GM12878 (cell line): ENCODE results near the gene TNIP1. TPM values are rescaled to one million over a fixed set of nuclear protein-coding genes. Genes with fewer than 3 reads are reported as not detected.

ENCODE experiments used
- BACH1 ChIP-seq: fragments of 450-650 bp; IDR thresholded peaks from 2 replicates; pipeline ENCODE4 v1.6.1; 2017; ENCODE audit warnings: mild to moderate bottlenecking, borderline replicate concordance
- BHLHE40 ChIP-seq, 2 experiments: fragments of 450-650 bp in 1 of 2; IDR thresholded peaks; 2 replicates each; pipeline ENCODE4 v1.6.1; 2011 to 2017; ENCODE audit warnings: low read depth in 2 of 2, borderline replicate concordance in 1 of 2, improper control_type of control experiment in 1 of 2, low read length in 1 of 2, mild to moderate bottlenecking in 1 of 2
- CBFB ChIP-seq: IDR thresholded peaks from 2 replicates; pipeline ENCODE4 v1.6.1; 2016; ENCODE audit warnings: antibody characterized with exemption, low read depth
- EZH2 ChIP-seq: IDR thresholded peaks from 2 replicates; pipeline ENCODE4 v1.6.1; 2012; ENCODE audit warnings: low read depth, mild to moderate bottlenecking, control low read depth, inconsistent platforms, low read length, borderline replicate concordance; ENCODE audit not compliant: control insufficient read depth
- FOXK2 ChIP-seq: fragments of 450-650 bp; IDR thresholded peaks from 2 replicates; pipeline ENCODE4 v1.6.1; 2017; ENCODE audit warnings: mild to moderate bottlenecking, moderate library complexity
- HDGF ChIP-seq: fragments of 450-650 bp; IDR thresholded peaks from 2 replicates; pipeline ENCODE4 v1.6.1; 2016; ENCODE audit warnings: antibody characterized with exemption
- KDM1A ChIP-seq: fragments of 200-600 bp; sonication (generic); IDR thresholded peaks from 2 replicates; pipeline ENCODE4 v1.6.1; 2016; ENCODE audit warnings: borderline replicate concordance
- KLF5 ChIP-seq: fragments of 450-650 bp; IDR thresholded peaks from 2 replicates; pipeline ENCODE4 v1.6.1; 2014; ENCODE audit warnings: mild to moderate bottlenecking; ENCODE audit not compliant: partially characterized antibody
- NFXL1 ChIP-seq: fragments of 450-650 bp; IDR thresholded peaks from 2 replicates; pipeline ENCODE4 v1.6.1; 2017; ENCODE audit warnings: antibody characterized with exemption, mild to moderate bottlenecking, borderline replicate concordance
- POU2F2 ChIP-seq: IDR thresholded peaks from 3 replicates; pipeline ENCODE4 v1.6.1; 2011; ENCODE audit warnings: low read depth, mild to moderate bottlenecking, low read length, borderline replicate concordance
- RFX5 ChIP-seq: IDR thresholded peaks from 2 replicates; pipeline ENCODE4 v1.6.1; 2011; ENCODE audit warnings: low read depth, low read length, improper control_type of control experiment
- TBL1XR1 ChIP-seq: IDR thresholded peaks from 2 replicates; pipeline ENCODE4 v1.6.1; 2012; ENCODE audit warnings: low read depth, low read length, improper control_type of control experiment
- WRNIP1 ChIP-seq: IDR thresholded peaks from 2 replicates; pipeline ENCODE4 v1.6.1; 2011; ENCODE audit warnings: low read depth, low read length, improper control_type of control experiment, borderline replicate concordance
- polyA plus RNA-seq, 11 experiments: library from polyadenylated mRNA; depleted of rRNA in 4 of 11; unstranded in 6 of 11; stranded (reverse) in 5 of 11; fragments of >200 nt; fragmentation: Nextera tagmentation in 4 of 11; fragmentation: Illumina TruSeq in 1 of 11; extraction: Ambion mirVana in 4 of 11; extraction: Trizol in 1 of 11; gene quantifications; 1 replicate in 1 of 11; 2 replicates in 10 of 11; pipeline versions ENCODE4 v1.2.1 to v1.2.3, GENCODE V29; 2011 to 2016; ENCODE audit warnings: inconsistent platforms in 2 of 11, missing spikeins in 2 of 11, low read depth in 1 of 11
- total RNA-seq, 4 experiments: library from RNA; depleted of rRNA in 3 of 4; stranded (reverse); fragments of >200 nt in 3 of 4; fragmentation: Illumina TruSeq in 1 of 4; extraction: Trizol in 1 of 4; gene quantifications; 2 replicates each; pipeline versions ENCODE4 v1.2.1 to v1.2.3, GENCODE V29; 2013 to 2021
- TF ChIP-seq, protein P1 (sequence below): fragments of 150-350 bp; IDR thresholded peaks from 2 replicates; pipeline ENCODE4 v1.6.1; 2016; ENCODE audit warnings: low read depth, low read length

The TNIP1 gene
- total and polyA plus RNA-seq, 10 of the 15 experiments (the other 5 are each of a cell fraction or from before 2014, with no cell fraction given): 4.4 to 279 (median 150) TPM

DNA sequence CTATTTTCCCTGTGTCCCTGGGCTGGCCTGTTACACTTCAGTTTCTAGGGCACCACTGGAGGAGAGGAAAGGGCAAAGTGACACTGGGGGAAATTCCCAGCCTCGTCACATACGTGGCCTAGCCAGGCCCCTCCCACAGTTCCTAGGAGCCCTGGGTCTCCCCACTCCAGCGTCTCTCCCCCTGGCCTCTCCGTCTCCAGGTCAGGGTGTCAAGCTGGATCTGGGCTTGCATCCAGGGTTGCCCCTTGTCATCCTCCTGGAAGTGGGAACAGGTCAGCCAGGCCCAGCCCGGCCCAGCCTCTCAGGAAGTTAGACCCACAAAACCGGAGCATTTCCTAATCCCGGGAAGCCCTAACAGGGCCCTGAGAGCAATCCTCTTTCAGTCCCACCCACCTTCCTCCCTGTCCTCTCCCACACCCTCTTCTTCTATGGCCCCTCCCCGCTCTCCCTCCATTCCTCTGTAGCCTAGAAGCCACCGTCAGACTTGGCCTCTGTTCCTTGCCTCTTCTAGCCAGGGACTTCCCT, 4.7 kb upstream of the TNIP1 start (continued):
- TF ChIP-seq NFXL1: no peak
- no peak for TF ChIP-seq POU2F2
- no peak for TF ChIP-seq KLF5
- TF ChIP-seq HDGF: peak; percentile 68; the same call in 1 of the 2 replicates
- TF ChIP-seq BHLHE40 (IDR thresholded peaks at IDR 0.05; ENCODE audit: borderline replicate concordance in 1 of 2, low read depth in 2 of 2, low read length in 1 of 2): no peak
- 0 out of 2 replicates have a peak, but pooled peaks have one; percentile 13 for TF ChIP-seq RFX5
- TF ChIP-seq, protein P1, sequence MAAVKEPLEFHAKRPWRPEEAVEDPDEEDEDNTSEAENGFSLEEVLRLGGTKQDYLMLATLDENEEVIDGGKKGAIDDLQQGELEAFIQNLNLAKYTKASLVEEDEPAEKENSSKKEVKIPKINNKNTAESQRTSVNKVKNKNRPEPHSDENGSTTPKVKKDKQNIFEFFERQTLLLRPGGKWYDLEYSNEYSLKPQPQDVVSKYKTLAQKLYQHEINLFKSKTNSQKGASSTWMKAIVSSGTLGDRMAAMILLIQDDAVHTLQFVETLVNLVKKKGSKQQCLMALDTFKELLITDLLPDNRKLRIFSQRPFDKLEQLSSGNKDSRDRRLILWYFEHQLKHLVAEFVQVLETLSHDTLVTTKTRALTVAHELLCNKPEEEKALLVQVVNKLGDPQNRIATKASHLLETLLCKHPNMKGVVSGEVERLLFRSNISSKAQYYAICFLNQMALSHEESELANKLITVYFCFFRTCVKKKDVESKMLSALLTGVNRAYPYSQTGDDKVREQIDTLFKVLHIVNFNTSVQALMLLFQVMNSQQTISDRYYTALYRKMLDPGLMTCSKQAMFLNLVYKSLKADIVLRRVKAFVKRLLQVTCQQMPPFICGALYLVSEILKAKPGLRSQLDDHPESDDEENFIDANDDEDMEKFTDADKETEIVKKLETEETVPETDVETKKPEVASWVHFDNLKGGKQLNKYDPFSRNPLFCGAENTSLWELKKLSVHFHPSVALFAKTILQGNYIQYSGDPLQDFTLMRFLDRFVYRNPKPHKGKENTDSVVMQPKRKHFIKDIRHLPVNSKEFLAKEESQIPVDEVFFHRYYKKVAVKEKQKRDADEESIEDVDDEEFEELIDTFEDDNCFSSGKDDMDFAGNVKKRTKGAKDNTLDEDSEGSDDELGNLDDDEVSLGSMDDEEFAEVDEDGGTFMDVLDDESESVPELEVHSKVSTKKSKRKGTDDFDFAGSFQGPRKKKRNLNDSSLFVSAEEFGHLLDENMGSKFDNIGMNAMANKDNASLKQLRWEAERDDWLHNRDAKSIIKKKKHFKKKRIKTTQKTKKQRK: no peak
- TF ChIP-seq CBFB: no peak
- no peak for TF ChIP-seq WRNIP1
- TF ChIP-seq KDM1A: no peak
- TF ChIP-seq TBL1XR1: no peak
- TF ChIP-seq EZH2: no peak
- no peak for TF ChIP-seq FOXK2
- no peak for TF ChIP-seq BACH1
